Upper lobe of right lung (tissue), 1 donor: ENCODE results near the gene RADIL. TPM values are rescaled to one million over a fixed set of nuclear protein-coding genes. Genes with fewer than 3 reads are reported as not detected.

Source experiments
- ATAC-seq: fragments of 200-7000 bp; cut with Tn5 transposase; one replicate; pipeline ENCODE4 v1.9.1; 2020; ENCODE audit warnings: mild to moderate bottlenecking, moderate library complexity
- DNase-seq: peaks from one replicate; pipeline ENCODE4 v3.0.0-alpha.2; 2020
- H3K27ac ChIP-seq: fragments of 200-600 bp; one replicate; pipeline ENCODE4 v1.8.0; 2022
- H3K27me3 ChIP-seq: fragments of 200-600 bp; one replicate; pipeline ENCODE4 v1.8.0; 2022; ENCODE audit warnings: mild to moderate bottlenecking
- H3K36me3 ChIP-seq: fragments of 200-600 bp; one replicate; pipeline ENCODE4 v1.8.0; 2022
- H3K4me1 ChIP-seq: fragments of 200-600 bp; one replicate; pipeline ENCODE4 v1.8.0; 2022
- H3K4me3 ChIP-seq: fragments of 200-600 bp; one replicate; pipeline ENCODE4 v1.8.0; 2022; ENCODE audit warnings: mild to moderate bottlenecking
- H3K9me3 ChIP-seq: fragments of 200-600 bp; one replicate; pipeline ENCODE4 v1.8.0; 2022
- intact Hi-C: fragments of 100-400 bp; cut with DNase I; formaldehyde crosslinking; loops from one replicate; pipeline ENCODE4 v1.11.0; 2022
- total RNA-seq: library from RNA; stranded (reverse); fragmentation: NEBNext Ultra II Directional; extraction: Animal tissue kit (Norgen Biotek cat#: 25700); gene quantifications from one replicate; pipeline ENCODE4 v1.2.1, GENCODE V29; 2021
- TF ChIP-seq, protein P1 (sequence below): fragments of 200-600 bp; IDR thresholded peaks from one replicate; pipeline ENCODE4 v1.8.0; 2022; ENCODE audit warnings: antibody characterized with exemption
- donor health status: DM: no; HTN: yes; CAD: no; lungs with severe emphysema.

Gene RADIL
- total RNA-seq, 1 donor from 2014 or later = 7.3 TPM

- H3K4me3 ChIP-seq = no peak overlapping the region
- intact Hi-C loops = no loop called here
- ATAC-seq = no peak
- H3K4me1 ChIP-seq = no peaks in the 10 kb centered on the region
- no peaks in the 10 kb centered on the region for H3K36me3 ChIP-seq
- TF ChIP-seq, protein P1, sequence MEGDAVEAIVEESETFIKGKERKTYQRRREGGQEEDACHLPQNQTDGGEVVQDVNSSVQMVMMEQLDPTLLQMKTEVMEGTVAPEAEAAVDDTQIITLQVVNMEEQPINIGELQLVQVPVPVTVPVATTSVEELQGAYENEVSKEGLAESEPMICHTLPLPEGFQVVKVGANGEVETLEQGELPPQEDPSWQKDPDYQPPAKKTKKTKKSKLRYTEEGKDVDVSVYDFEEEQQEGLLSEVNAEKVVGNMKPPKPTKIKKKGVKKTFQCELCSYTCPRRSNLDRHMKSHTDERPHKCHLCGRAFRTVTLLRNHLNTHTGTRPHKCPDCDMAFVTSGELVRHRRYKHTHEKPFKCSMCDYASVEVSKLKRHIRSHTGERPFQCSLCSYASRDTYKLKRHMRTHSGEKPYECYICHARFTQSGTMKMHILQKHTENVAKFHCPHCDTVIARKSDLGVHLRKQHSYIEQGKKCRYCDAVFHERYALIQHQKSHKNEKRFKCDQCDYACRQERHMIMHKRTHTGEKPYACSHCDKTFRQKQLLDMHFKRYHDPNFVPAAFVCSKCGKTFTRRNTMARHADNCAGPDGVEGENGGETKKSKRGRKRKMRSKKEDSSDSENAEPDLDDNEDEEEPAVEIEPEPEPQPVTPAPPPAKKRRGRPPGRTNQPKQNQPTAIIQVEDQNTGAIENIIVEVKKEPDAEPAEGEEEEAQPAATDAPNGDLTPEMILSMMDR = no peak
- no peak overlapping the region for H3K27ac ChIP-seq
- H3K27me3 ChIP-seq = peaks cover 10% of the 10 kb centered on the region
- no peak for DNase-seq
- H3K9me3 ChIP-seq = no peaks in the 10 kb centered on the region
These were observed 16.7 kb downstream of the RADIL start for GRCh38 chr7:4866528-4867496.

DNA sequence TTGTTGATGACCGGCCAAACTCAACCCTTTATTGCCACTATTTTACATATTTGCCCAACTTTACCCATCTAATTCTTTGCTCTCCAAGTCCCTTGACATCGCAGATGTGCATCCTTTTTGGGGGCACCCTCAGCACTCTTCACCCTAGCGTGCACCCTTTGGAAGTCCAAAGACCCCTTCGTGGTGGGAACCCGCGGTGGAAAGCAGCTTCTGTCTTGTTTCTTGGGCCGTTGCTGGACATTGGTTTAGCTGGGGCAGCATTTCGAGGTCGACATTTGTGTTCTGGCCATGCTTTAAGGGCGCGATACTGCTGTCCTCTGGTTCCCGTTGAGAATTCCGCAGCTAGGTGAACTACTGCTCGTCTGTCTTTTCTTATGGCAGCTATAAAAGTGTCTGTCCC, 21.4 kb downstream of the RADIL start:
- intact Hi-C loops = no loop called here
- H3K27me3 ChIP-seq = peaks cover 11% of the 10 kb centered on the region

DNA sequence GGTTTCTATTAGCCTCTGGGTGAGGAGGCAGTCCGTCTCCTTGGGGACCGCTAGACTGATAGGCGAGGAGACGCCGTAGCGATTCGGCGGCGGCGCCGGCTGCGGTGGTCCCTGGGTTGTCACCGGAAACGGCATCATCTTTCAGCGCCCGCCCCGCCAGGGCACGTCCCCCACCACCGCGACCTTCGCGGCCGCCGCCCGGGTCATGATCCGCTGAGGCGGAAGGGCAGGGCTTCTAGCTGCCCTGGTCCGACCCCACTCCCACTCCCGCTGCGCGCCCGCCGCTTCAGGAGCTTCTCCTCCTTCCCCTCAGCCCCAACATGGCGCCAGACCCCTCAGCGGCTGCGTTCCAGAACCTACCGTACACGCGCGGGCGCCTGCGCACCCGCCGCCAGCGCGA, 21.8 kb downstream of the RADIL start, which contains the start of gene PAPOLB:
Gene PAPOLB, minus strand, starts transcription at position 358 of the 400 bp plus-strand sequence. Its CDS starts 220 bp downstream, at position 138.
- intact Hi-C loops = no loop called here
- peak within 1 kb of the TSS; percentile 27 for H3K4me3 ChIP-seq
- TF ChIP-seq, protein P1 = no peak
- H3K4me1 ChIP-seq = no peaks in the 10 kb centered on the region
- ATAC-seq (peak; percentile 38), DNase-seq (no peak)
- H3K36me3 ChIP-seq = no peaks in the 10 kb centered on the region
- peaks cover 11% of the 10 kb centered on the region for H3K27me3 ChIP-seq
- H3K27ac ChIP-seq = no peak within 1 kb of the TSS
- no peaks in the 10 kb centered on the region for H3K9me3 ChIP-seq

More for the DNA sequence above, 21.4 kb downstream of the RADIL start:
- H3K4me3 ChIP-seq = no peak overlapping the region
- no peaks in the 10 kb centered on the region for H3K36me3 ChIP-seq
- H3K9me3 ChIP-seq = no peaks in the 10 kb centered on the region
- TF ChIP-seq, protein P1 = no peak
- ATAC-seq (no peak), DNase-seq (no peak)
- no peak overlapping the region for H3K27ac ChIP-seq
- no peaks in the 10 kb centered on the region for H3K4me1 ChIP-seq

DNA sequence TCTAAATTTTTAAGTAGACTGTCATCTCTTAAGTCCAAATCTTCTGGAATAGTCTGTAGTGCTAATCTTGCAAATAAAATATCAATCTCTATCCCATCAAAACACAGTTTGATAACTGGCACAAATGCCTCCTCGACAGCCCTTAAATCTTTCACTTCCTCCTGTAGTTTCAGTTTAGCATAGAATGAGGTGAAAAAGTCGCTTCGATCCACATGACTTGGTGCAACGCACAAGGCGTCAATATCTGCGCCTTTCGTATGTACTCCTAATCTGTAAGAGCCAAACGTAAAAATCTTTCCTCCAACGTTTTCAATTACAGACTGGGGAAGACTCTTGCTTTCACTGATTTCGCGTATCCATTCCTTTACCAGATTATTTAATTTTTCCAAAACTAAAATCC, 22.3 kb downstream of the RADIL start:
- ATAC-seq = no peak
- H3K9me3 ChIP-seq = no peaks in the 10 kb centered on the region
- no peak for DNase-seq
- H3K4me3 ChIP-seq = no peak overlapping the region
- no peaks in the 10 kb centered on the region for H3K4me1 ChIP-seq
- peaks cover 11% of the 10 kb centered on the region for H3K27me3 ChIP-seq
- H3K27ac ChIP-seq = no peak overlapping the region
- no peaks in the 10 kb centered on the region for H3K36me3 ChIP-seq
- TF ChIP-seq, protein P1 = no peak
- intact Hi-C loops = no loop called here

GRCh38 chr7:4857189-4857588, 26.3 kb downstream of the RADIL start:
- no peaks in the 10 kb centered on the region for H3K9me3 ChIP-seq
- H3K4me1 ChIP-seq = no peaks in the 10 kb centered on the region
- no peak overlapping the region for H3K4me3 ChIP-seq
- H3K27ac ChIP-seq = no peak overlapping the region
- DNase-seq = no peak
- ATAC-seq = no peak
- H3K36me3 ChIP-seq = no peaks in the 10 kb centered on the region
- intact Hi-C loops = no loop called here
- TF ChIP-seq, protein P1 = no peak
- peaks cover 5% of the 10 kb centered on the region for H3K27me3 ChIP-seq
